Measurements from ENCODE around the gene TPPP.

The TPPP gene

DNA sequence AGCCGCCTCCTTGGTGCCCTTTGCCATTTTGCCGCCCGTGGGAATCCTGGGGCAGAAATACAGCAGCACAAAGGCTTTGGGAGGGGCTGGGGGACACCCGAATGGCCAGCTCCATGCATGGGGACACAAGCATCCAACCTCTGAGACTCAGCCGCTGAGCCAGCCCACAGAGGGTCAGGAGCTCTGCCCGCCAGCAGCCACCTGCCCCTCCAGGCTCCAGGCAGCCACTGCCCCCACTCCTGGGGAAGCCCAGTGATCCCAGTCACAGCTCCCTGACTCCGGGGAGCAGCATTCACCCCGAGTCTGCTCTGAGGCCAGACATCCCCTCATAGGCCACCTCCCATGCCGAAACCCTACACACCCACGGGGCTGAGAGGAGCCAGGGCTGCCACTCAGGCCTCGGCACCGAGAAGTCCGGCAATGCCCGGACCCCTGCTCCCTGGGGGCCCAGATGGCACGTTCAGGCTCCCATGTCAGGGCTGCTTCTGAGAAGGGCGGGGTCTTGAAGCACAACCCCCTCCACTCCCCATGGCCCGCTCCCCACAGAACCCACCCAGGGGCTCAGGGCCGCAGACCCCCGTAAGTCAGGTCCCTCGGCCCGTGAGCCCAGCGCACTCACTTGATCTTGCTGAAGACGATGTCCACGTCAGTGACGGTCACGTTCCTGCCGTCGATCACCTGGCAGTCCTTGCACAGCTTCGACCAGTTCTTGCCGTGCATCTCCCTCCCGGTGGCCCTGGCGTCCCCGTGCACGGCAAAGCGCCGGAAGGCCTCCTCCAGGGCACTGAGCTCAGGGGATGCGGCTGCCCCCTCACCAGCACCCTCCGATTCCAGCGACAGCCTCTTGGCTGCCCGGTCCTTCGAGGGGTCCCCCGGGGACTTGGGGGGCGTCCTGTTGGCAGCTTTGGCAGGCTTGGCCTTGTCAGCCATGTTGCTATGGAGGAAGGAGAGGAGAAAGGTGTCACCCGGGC lies 15.7 kb downstream of the TPPP start:
- DNase-seq, result no peak

DNA sequence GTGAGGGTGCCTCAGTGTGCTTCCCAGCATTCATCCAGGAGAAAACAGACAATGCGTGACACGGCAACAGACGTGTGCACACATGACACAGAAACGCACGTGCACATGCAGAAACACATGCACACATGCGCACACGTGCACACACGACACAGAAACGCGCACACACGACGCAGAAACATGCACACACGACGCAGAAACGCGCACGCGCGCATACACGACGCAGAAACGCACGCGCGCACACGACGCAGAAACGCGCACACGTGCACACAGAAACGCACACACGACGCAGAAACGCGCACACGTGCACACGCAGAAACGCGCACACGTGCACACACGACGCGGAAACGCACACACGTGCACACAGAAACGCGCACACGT lies 16.5 kb downstream of the TPPP start:
- no peak for DNase-seq

DNA sequence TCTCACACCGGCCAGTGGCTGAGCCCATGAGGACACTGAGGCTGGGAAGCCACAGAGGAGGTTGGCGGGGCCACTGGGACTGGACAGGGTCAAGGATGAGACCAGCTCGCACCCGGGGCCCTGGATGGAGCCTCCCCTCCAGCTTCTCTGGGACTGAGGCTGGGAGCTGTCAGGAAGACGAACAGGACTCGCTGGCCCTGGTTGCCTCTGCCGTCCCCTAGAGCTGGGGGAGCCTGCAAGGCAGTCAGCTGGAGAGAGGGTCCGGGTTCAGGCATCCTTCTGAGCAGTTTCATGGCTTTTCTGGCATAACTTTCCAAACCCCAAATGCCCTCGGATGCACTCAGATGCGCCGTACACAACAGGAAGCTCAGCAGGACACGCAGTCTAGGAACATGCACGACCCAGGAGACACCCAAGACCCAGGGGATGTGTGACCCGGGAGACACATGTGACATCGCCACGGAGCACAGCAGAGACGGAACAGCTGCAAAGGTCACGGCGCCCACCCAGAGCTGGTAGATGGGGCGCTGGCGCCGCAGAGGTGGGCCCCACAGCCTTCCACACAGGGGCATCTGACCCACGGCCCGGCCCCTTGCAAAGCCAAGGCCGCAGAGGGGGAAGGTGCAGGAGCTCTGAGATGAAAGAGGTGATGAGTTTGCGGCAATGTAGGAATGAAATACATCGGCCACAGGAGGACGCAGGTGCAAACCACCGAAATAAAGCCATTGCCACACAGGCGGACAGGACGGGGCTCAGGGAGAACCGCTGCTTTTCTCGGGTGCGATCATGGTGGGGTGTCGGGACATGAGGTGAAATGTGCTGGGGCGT lies 17.1 kb downstream of the TPPP start:
- no peak for DNase-seq

DNA sequence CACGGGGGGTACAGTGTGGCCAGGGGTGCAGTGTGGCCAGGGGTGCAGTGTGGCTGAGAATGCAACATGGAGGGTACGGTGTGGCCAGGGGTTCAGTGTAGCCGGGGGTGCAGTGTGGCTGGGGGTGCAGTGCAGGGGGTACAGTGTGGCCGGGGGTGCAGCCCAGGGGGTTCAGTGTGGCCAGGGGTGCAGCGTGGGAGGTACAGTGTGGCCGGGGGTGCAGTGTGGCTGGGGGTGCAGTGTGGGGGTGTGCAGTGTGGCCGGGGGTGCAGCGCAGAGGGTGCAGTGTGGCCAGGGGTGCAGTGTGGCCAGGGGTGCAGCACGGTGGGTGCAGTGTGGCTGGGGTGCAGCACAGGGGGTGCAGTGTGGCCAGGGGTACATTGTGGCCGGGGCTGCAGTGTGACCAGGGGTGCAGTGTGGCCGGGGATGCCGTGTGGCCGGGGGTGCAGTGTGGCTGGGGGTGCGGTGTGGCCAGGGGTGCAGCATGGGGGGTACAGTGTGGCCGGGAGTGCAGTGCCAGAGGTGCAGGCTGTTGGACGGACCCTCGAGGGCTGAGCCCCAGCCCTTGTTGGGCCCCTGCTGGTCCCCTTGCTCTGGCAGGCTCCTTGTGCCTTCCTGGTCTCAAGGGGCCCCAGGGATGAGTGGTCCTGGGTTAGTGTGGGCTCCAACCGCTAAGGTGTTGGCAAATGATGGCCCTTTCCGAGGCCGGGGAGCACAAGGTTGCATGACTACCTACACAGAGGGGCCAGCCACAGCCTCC lies 17.9 kb downstream of the TPPP start:
- DNase-seq, result no peak

DNA sequence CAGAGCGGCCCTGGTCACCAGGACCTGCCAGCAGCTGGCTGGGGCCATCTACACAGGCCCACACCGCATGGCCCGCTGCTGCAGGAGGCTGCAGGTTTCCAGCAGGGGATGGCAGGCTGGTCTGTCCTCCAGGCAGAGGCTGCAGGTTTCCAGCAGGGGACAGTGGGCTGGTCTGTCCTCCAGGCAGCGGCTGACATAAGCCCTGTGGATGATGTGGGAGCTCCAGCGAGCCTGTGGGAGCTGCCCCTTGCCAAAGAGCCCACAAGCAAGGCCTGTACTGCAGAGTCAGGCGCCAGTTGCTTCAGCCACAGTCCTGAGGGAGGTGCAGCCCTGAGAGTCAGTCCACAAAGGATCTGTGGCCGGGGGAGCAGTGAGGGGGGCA lies 18.5 kb downstream of the TPPP start:
- peak in 13 of 58 donors; percentile 16 to 71 (median 51) for DNase-seq

DNA sequence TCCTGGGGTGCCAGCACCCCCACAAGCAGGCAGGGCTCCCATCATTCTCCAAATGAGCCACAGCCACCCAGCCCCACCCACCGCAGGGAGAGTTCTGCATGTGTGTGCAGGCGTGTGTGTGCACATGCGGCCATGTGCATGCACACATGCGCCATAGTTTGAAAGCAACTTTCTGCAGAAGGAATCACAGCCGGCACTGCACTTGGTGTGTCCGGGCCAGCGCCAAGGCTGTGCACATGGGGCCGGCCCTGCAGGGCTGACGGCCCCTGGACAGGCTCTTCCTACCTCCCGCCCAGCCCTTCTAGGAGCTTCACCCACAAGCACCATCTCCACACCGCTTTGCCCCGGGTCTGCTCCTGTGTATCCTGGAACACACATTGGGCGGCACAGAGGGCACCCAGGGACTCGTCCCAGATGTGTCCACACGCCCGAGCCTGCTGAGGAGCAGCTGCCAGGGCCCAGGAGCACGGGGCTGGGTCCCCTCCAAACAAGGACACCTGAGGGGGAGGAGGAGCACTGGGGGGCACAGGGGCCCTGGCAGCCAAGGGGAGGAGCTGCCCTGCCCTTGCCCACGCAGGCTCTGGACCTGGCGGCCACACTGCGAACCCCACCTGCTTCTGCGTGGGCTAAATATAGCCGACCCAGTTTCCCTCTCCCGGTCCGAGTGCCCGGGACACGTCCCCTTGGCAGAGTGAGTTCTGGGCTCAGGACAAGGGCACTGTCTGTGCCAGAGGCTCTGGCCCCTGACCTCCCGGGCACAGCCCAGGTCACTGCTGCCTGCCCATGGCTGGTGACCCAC lies 19.1 kb downstream of the TPPP start:
- peak in 3 of 58 donors; percentile 23 to 49 (median 37) for DNase-seq

DNA sequence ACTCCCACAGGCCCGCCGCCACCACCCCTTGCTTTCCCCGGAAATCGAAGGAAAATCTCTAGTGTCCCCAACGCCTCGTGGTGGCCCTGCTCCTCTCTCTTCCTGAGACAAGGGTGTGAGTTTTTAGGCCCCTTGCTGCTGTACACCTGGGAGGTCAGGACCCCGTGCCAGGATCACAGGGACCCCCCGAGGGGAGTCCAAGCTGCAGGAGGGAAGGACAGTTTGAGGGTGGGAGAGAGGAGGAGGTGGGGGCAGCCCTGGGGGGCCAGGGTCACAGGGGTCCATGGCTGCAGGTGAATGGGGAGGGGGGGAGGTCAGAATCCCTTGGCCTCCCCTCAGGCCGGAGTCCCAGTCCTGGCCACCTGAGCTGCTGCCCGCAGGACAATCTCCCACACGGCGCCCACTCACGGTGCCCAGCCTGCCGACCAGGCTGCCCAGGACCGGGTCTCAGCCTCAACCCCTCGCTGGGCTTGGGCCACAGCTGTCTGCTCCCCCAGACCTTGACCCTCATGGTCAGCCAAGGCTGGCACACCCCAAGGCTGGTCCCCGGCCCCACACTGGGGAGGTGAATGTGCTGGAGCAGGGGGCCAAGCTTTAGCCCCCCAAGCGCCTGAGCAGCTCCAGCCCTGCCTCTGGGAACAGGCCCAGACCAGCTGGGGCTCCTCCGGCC lies 19.9 kb downstream of the TPPP start:
- no peak for DNase-seq

DNA sequence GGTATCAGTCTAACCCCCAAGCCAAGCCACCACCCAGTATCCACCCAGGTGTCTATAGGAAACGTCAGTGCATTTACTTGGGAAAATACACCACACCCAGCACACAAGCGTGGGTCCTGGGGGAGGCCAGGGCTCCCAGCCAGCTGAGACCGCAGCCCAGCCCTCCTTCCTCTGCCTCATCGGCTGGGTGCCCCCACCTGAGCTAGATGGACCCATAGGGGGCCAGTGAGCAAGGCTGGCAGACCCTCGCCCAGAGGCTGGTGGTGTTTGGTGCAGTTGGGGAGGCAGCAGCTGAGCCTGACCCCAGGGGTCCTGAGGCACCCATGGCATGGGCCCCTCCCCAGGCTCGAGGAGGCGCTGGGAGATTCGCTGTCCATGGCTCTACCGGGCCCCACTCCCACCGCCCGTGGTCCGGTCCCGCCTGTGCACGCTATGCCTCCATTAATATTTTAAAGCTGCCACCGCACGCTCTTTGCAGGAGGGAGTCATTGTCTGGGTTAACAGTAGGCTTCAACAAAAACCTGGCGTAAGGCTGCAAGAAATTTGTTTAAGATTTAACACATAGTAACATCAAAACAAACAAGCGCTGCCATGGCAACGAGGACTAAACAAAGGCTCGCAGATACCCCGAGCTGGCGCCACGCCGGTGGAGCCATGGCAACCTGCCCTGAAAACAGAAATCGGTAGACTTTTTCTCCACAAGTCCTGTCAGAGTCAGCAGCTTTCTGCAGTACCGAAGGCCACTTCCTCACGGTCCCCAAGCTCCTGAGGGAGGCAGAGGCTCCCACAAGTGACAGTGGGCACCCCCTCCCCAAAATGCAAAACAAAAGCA lies 20.6 kb downstream of the TPPP start:
- DNase-seq, result peak in 49 of 58 donors; percentile 15 to 85 (median 47)

DNA sequence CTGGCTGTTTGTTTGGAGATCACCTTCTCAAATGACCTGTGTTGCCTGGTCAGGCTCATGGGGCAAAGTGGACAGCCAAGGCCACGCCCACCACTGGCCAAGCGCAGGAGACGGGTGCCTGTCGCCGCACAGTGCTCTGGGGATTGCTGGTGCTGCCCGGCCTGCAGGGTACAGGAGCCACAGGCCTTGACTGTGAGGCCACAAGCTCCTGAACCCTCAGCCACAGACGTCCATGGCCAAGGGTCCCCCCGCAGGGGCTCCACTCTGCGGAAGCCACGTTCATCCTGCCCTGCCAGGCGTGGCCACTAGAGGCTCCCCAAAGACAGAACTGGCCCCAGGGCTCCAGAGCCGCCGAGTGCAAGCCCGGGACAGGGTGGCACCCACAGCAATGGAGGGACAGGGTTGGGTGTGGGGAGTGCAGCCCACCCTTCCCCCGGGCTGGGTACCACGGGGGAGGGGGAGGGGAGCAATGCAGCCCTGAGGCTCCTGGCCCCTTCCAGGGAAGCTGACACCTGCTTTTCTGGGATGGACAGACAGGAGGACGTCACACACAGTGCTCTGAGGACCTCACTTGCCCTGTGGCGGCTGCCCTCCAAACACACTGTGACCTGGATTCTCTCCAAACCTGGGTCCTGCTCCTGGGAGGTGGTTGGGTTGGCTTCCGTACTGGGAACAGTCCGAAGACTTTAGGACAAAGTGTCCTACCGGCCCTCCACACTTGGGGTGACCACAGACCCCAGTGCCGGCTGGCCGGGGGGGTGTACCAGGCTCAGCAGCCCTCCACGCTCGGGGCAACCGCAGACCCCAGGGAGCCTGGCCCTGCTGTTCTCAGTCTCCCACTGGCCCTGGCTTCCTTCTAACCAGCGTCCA lies 21.5 kb downstream of the TPPP start:
- DNase-seq, result peak in 54 of 58 donors; percentile 9 to 85 (median 67)

DNA sequence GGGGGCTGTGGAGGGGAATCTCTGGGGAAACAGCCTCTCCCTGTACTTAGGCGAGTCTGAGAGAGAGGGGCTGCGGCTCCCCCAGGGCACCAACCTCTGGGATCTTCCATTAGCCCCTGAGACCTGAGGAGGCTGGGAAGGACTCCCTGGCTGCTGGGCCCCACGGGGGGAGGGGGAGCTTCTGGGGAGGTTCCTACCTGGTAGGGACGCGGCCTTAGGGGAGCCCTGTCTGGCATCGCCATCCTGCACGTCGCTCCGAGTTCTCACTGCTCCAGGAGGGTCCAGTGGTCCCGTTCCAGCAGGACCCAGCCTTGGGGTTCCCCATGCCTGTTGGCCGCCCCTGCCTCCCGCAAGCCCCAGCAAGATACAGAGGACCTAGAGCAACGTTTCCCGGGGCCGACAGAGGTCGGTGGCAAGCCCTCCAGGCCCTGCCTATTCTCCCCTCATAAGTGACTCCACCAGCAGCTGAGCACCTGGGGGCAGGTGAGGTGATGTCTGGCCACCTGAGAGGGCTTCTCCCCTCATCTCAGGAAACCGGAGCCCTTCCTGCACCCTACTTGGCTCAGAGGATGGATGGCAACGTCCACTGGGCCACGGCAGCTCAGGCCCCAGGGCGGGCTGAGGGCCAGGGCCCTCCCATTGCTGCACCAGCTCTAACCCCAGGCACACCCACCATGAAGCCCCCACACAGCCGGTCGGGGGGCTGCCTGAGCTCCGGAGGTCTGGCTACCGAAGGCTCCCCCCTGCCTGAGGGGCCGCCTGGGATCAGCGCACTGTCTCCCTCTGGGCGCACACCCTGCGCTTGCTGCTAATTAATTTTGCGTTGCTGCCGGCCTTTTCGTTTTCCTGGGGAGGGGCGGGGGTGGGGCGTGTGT lies 22.5 kb downstream of the TPPP start:
- DNase-seq, result no peak

DNA sequence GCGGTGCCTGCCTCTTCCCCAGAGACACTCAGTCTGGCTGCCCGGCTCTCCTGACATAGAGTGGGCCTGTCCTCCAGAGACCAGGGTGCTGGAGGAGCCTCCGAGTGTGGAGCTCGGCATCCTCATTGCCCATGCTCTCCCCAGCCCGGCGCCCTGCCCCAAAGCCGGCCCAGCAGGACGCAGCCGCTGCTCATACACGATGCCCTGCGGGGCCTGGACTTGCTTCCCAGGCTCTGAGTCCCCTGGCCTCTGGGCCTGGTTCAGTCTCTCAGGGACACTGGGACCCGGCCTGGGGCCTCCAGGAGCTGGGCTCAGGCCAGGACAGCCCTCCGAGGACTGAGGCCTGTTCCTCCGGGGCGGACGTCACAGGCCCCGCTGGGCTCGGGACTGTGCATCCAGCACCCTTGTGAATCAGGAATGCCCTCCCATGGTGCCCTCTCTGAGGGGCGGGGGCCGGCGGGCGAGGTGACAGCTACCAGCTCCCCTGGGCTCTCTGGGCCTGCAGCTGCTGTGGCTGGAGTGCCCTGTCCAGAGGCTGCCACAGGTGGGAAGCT lies 23.2 kb downstream of the TPPP start:
- DNase-seq, result peak in 3 of 58 donors; percentile 51 to 83 (median 63)

DNA sequence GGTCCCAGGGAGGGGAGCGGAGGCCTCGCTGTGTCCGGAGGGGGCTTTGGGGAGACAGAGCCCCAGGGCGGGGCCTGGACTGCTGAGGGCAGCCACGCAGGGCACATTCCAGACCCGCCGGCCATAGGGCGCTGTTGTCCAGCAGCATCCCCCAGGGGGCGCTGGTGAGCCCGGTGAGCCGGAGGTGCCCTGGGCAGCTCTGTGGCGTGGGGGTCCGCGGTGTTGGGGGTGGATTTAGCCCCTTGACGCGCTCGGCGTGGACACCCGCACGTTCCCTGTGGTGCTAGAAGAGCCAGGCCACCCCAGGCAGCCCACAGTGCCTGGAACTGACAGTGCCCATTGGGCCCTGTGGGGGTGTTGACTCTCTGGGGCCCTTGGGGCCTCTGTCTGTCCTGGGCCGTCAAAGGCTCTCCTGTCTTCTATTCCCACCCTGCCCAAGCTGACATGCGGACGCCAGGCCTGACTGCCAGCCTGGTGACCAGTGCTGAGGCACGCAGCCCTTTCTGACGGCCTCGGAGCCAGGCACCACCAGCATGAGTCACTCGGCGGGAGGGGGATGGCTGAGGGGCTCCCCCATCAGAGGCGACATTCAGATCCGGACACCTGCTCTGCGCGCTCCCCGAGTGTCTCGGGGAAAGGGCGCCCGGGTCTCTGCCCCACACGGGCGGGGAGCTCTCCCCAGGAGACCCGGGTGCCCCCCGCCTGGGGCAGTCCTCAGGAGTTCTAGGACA lies 23.9 kb downstream of the TPPP start:
- DNase-seq, result peak in 56 of 58 donors; percentile 24 to 99 (median 86)

DNA sequence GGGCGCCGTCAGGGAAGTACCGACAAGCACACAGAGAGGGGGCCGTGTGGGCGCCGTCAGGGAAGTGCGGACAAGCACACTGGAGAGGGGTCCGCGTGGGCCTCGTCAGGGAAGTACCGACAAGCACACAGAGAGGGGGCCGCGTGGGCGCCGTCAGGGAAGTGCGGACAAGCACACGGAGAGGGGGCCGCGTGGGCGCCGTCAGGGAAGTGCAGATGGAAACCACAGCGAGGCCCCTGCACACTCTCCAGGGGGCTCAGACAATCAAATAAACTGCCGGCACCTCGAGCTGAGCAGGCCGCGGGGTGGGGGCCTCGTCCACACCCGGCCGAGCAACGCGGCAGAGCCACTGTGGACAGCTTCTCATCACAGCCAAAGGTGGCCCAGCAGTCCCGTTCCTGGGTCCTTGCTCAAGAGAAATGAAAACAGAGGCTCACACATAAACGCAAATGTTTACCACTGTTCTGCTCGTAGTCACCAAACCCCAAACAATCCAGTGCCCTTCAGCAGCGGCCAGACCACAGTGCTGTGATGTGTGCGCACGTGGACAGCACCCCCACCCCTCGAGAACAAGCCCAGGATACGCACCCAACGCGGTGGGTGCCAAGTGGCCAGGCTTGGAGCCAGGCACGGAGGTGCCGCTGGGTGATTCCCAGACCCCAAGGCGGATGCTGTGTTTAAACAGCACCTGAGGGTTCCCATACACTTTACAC lies 24.7 kb downstream of the TPPP start:
- DNase-seq, result peak in 18 of 58 donors; percentile 14 to 67 (median 47)

DNA sequence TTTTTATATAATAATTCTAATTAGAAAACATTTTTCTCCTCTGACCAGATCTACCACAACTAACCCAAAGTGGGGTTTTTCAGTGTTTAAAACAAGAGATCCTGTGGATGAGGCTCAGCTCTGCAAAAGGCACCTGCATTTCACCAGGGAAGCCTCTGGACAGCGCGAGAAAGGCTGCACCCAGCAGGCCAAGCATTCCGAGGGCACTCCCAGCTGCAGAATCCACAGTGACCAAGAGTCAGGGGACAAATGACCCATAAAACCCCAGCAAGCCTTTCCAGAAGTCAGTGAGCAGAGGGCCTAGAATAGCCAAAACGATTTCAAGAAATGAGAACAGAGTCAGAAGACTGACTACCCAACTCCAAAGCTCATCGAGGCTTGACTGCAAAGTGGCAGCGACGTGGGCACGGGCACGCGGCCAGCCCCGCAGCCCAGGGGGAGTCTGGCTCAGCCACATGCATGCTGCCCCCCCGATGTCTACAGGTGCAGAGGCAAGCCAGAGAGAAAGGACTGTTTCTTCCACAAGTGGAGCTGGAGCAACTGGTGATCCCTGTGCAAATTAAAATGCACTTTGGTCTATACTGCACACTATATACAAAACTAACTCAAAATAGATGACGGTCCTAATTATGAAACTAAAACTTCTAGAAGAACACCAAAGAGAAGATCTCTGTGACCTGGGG lies 26.2 kb downstream of the TPPP start:
- DNase-seq, result no peak

Data from anterior cingulate cortex (tissue), 58 donors.